ENCODE data around the gene MBTD1. TPM values are rescaled to one million over a fixed set of nuclear protein-coding genes. Genes with fewer than 3 reads are reported as not detected.
"Not testable (repeated sequence)": the region's sequence is repeated elsewhere in the genome, so short reads cannot be mapped to it uniquely, and the experiment has no call there.

MBTD1 gene
- total RNA-seq, 3 donors from 2014 or later = 6.6 to 8.1 (median 7.0) TPM

GRCh38 chr17:51234162-51234561 is 25.7 kb downstream of the MBTD1 start:
- Mint-ChIP-seq H3K4me3 (no peak overlapping the region), H3K9me3 (no peaks in the 10 kb centered on the region), H3K4me1 (ENCODE audit: low read depth) (peaks cover 45% of the 10 kb centered on the region), H3K27me3 (ENCODE audit: low read depth) (no peaks in the 10 kb centered on the region), H3K36me3 (ENCODE audit: insufficient read depth) (peaks cover 1% of the 10 kb centered on the region)
- DNase-seq (no peak), ATAC-seq (no peak)

- DNase-seq = no peak
- Mint-ChIP-seq H3K36me3 (ENCODE audit: insufficient read depth) (no peaks in the 10 kb centered on the region), H3K9me3 (no peaks in the 10 kb centered on the region)
Measured at GRCh38 chr17:51231999-51232398, 27.9 kb downstream of the MBTD1 start.

GRCh38 chr17:51230306-51230705 is 29.5 kb downstream of the MBTD1 start:
- no peaks in the 10 kb centered on the region for H3K9me3 Mint-ChIP-seq
- H3K36me3 Mint-ChIP-seq (ENCODE audit: insufficient read depth) = no peaks in the 10 kb centered on the region
- ATAC-seq (no peak), DNase-seq (no peak)
- no peaks in the 10 kb centered on the region for H3K27me3 Mint-ChIP-seq (ENCODE audit: low read depth)
- no peak overlapping the region for H3K4me3 Mint-ChIP-seq
- peaks cover 29% of the 10 kb centered on the region for H3K4me1 Mint-ChIP-seq (ENCODE audit: low read depth)

More at GRCh38 chr17:51231999-51232398, 27.9 kb downstream of the MBTD1 start:
- peaks cover 29% of the 10 kb centered on the region for H3K4me1 Mint-ChIP-seq (ENCODE audit: low read depth)
- H3K4me3 Mint-ChIP-seq = no peak overlapping the region
- no peak for ATAC-seq
- H3K27me3 Mint-ChIP-seq (ENCODE audit: low read depth) = no peaks in the 10 kb centered on the region

GRCh38 chr17:51229889-51230288 is 30.0 kb downstream of the MBTD1 start:
- Mint-ChIP-seq H3K27me3 (ENCODE audit: low read depth) (no peaks in the 10 kb centered on the region), H3K36me3 (ENCODE audit: insufficient read depth) (peaks cover 3% of the 10 kb centered on the region), H3K4me3 (no peak overlapping the region), H3K9me3 (no peaks in the 10 kb centered on the region), H3K4me1 (ENCODE audit: low read depth) (peaks cover 31% of the 10 kb centered on the region)
- DNase-seq (no peak), ATAC-seq (no peak)

GRCh38 chr17:51228161-51228560 is 31.7 kb downstream of the MBTD1 start:
- Mint-ChIP-seq H3K27me3 (ENCODE audit: low read depth) (no peaks in the 10 kb centered on the region), H3K4me3 (no peak overlapping the region), H3K36me3 (ENCODE audit: insufficient read depth) (peaks cover 14% of the 10 kb centered on the region), H3K4me1 (ENCODE audit: low read depth) (peaks cover 38% of the 10 kb centered on the region), H3K9me3 (no peaks in the 10 kb centered on the region)
- no peak for ATAC-seq
- no peak for DNase-seq

GRCh38 chr17:51225523-51225922 is 34.3 kb downstream of the MBTD1 start:
- DNase-seq; H3K27me3 Mint-ChIP-seq (ENCODE audit: low read depth); H3K4me3 Mint-ChIP-seq; H3K9me3 Mint-ChIP-seq; ATAC-seq: not testable (repeated sequence)
- Mint-ChIP-seq H3K4me1 (ENCODE audit: low read depth) (peaks cover 30% of the 10 kb centered on the region), H3K36me3 (ENCODE audit: insufficient read depth) (peaks cover 20% of the 10 kb centered on the region)

GRCh38 chr17:51224402-51225262 is 35.2 kb downstream of the MBTD1 start:
- H3K36me3 Mint-ChIP-seq (ENCODE audit: insufficient read depth) = peaks cover 25% of the 10 kb centered on the region
- H3K27me3 Mint-ChIP-seq (ENCODE audit: low read depth) = no peaks in the 10 kb centered on the region
- no peak for ATAC-seq
- no peak overlapping the region for H3K4me3 Mint-ChIP-seq
- H3K4me1 Mint-ChIP-seq (ENCODE audit: low read depth) = peaks cover 22% of the 10 kb centered on the region
- no peaks in the 10 kb centered on the region for H3K9me3 Mint-ChIP-seq
- DNase-seq = no peak

- DNase-seq (no peak), ATAC-seq (no peak)
- no peaks in the 10 kb centered on the region for H3K9me3 Mint-ChIP-seq
- peaks cover 17% of the 10 kb centered on the region for H3K4me1 Mint-ChIP-seq (ENCODE audit: low read depth)
- H3K36me3 Mint-ChIP-seq (ENCODE audit: insufficient read depth) = peaks cover 33% of the 10 kb centered on the region
- H3K27me3 Mint-ChIP-seq (ENCODE audit: low read depth) = no peaks in the 10 kb centered on the region
- H3K4me3 Mint-ChIP-seq = no peak overlapping the region
Measured at GRCh38 chr17:51221322-51221721, 38.5 kb downstream of the MBTD1 start.

GRCh38 chr17:51217946-51218345 is 41.9 kb downstream of the MBTD1 start:
- Mint-ChIP-seq H3K4me3 (no peak overlapping the region), H3K4me1 (ENCODE audit: low read depth) (no peaks in the 10 kb centered on the region), H3K27me3 (ENCODE audit: low read depth) (no peaks in the 10 kb centered on the region), H3K36me3 (ENCODE audit: insufficient read depth) (peaks cover 21% of the 10 kb centered on the region), H3K9me3 (no peaks in the 10 kb centered on the region)
- DNase-seq (no peak), ATAC-seq (no peak)

GRCh38 chr17:51214920-51215319 is 44.9 kb downstream of the MBTD1 start:
- Mint-ChIP-seq H3K36me3 (ENCODE audit: insufficient read depth) (peaks cover 16% of the 10 kb centered on the region), H3K27me3 (ENCODE audit: low read depth) (no peaks in the 10 kb centered on the region), H3K9me3 (no peaks in the 10 kb centered on the region), H3K4me1 (ENCODE audit: low read depth) (no peaks in the 10 kb centered on the region), H3K4me3 (no peak overlapping the region)
- ATAC-seq (no peak), DNase-seq (no peak)

- DNase-seq (no peak), ATAC-seq (no peak)
- H3K9me3 Mint-ChIP-seq = no peaks in the 10 kb centered on the region
- H3K27me3 Mint-ChIP-seq (ENCODE audit: low read depth) = no peaks in the 10 kb centered on the region
- H3K4me1 Mint-ChIP-seq (ENCODE audit: low read depth) = peaks cover 9% of the 10 kb centered on the region
- H3K4me3 Mint-ChIP-seq = no peak overlapping the region
- peaks cover 32% of the 10 kb centered on the region for H3K36me3 Mint-ChIP-seq (ENCODE audit: insufficient read depth)
Measured at GRCh38 chr17:51203838-51204237, 56.0 kb downstream of the MBTD1 start.

- no peak overlapping the region for H3K4me3 Mint-ChIP-seq
- H3K36me3 Mint-ChIP-seq (ENCODE audit: insufficient read depth) = peaks cover 40% of the 10 kb centered on the region
- no peaks in the 10 kb centered on the region for H3K27me3 Mint-ChIP-seq (ENCODE audit: low read depth)
- peaks cover 9% of the 10 kb centered on the region for H3K4me1 Mint-ChIP-seq (ENCODE audit: low read depth)
- no peaks in the 10 kb centered on the region for H3K9me3 Mint-ChIP-seq
- no peak for DNase-seq
- ATAC-seq = no peak
Measured at GRCh38 chr17:51200846-51201245, 59.0 kb downstream of the MBTD1 start.

GRCh38 chr17:51200295-51200694 is 59.6 kb downstream of the MBTD1 start:
- H3K4me1 Mint-ChIP-seq (ENCODE audit: low read depth) = peaks cover 9% of the 10 kb centered on the region
- H3K36me3 Mint-ChIP-seq (ENCODE audit: insufficient read depth) = peaks cover 36% of the 10 kb centered on the region
- H3K4me3 Mint-ChIP-seq = no peak overlapping the region
- ATAC-seq (no peak), DNase-seq (no peak)
- H3K9me3 Mint-ChIP-seq = no peaks in the 10 kb centered on the region
- H3K27me3 Mint-ChIP-seq (ENCODE audit: low read depth) = no peaks in the 10 kb centered on the region

- no peaks in the 10 kb centered on the region for H3K27me3 Mint-ChIP-seq (ENCODE audit: low read depth)
- no peak overlapping the region for H3K4me3 Mint-ChIP-seq
- H3K36me3 Mint-ChIP-seq (ENCODE audit: insufficient read depth) = peaks cover 31% of the 10 kb centered on the region
- ATAC-seq = no peak
- DNase-seq = no peak
- H3K9me3 Mint-ChIP-seq = no peaks in the 10 kb centered on the region
- H3K4me1 Mint-ChIP-seq (ENCODE audit: low read depth) = peaks cover 9% of the 10 kb centered on the region
Measured at GRCh38 chr17:51197754-51198153, 62.1 kb downstream of the MBTD1 start.

- ATAC-seq (no peak), DNase-seq (no peak)
- Mint-ChIP-seq H3K4me1 (ENCODE audit: low read depth) (no peaks in the 10 kb centered on the region), H3K4me3 (no peak overlapping the region), H3K36me3 (ENCODE audit: insufficient read depth) (peaks cover 25% of the 10 kb centered on the region), H3K9me3 (no peaks in the 10 kb centered on the region), H3K27me3 (ENCODE audit: low read depth) (no peaks in the 10 kb centered on the region)
Measured at GRCh38 chr17:51191895-51192294, 68.0 kb downstream of the MBTD1 start.

Measured in activated T-cell treated with anti-CD3 and anti-CD28 coated beads, Interleukin-2, amount 50 U/mL, for 4 hours (primary cell).